Uterus (tissue), 4 donors: Measurements from ENCODE around the gene SHKBP1. TPM values are rescaled to one million over a fixed set of nuclear protein-coding genes. Genes with fewer than 3 reads are reported as not detected.

Source experiments
- DNase-seq, 2 donors: peaks; one replicate each; pipeline ENCODE4 v3.0.0-alpha.2; 2019 to 2020
- H3K27ac ChIP-seq, 2 donors: fragments of 200-600 bp; sonication (generic); 1 replicate in 1 of 2; 2 replicates in 1 of 2; pipeline ENCODE4 v1.5.1; 2016 to 2018
- H3K27me3 ChIP-seq, 2 donors: fragments of 200-600 bp; sonication (generic); one replicate each; pipeline ENCODE4 v1.5.1; 2018 to 2019; ENCODE audit warnings: control low read depth in 1 of 2
- H3K36me3 ChIP-seq, 2 donors: fragments of 200-600 bp; sonication (generic); one replicate each; pipeline ENCODE4 v1.5.1; 2019; ENCODE audit warnings: control low read depth in 1 of 2
- H3K4me1 ChIP-seq, 2 donors: fragments of 200-600 bp; sonication (generic); one replicate each; pipeline ENCODE4 v1.5.1; 2018 to 2019; ENCODE audit warnings: control low read depth in 1 of 2
- H3K4me3 ChIP-seq, 2 donors: fragments of 200-600 bp; sonication (generic); 1 replicate in 1 of 2; 2 replicates in 1 of 2; pipeline ENCODE4 v1.5.1; 2018 to 2019; ENCODE audit warnings: mild to moderate bottlenecking in 1 of 2
- H3K9me3 ChIP-seq, 2 donors: fragments of 200-600 bp; sonication (generic); one replicate each; pipeline ENCODE4 v1.5.1; 2019; ENCODE audit warnings: control low read depth in 1 of 2
- POLR2A ChIP-seq, 2 donors: fragments of 450-650 bp; IDR thresholded peaks; one replicate each; pipeline ENCODE4 v1.6.1; 2016; ENCODE audit warnings: antibody characterized with exemption in 2 of 2, mild to moderate bottlenecking in 1 of 2, moderate library complexity in 1 of 2
- intact Hi-C: fragments of 100-400 bp; cut with DNase I; formaldehyde crosslinking; loops from one replicate; pipeline ENCODE4 v1.15.1; 2023; ENCODE audit warnings: low total_unique reads
- total RNA-seq, 4 donors: library from RNA; depleted of rRNA in 3 of 4; stranded (reverse); fragments of >200 nt in 3 of 4; gene quantifications; one replicate each; pipeline versions ENCODE4 v1.1.0 to v1.2.4, GENCODE V29; 2014 to 2023
- TF ChIP-seq, protein P1 (sequence below), 4 experiments: fragments of 200-600 bp in 2 of 4; fragments of 450-650 bp in 2 of 4; sonication (generic) in 2 of 4; IDR thresholded peaks; one replicate each; pipeline ENCODE4 v1.5.1; 2016 to 2019; ENCODE audit warnings: antibody characterized with exemption in 4 of 4, mild to moderate bottlenecking in 2 of 4, moderate library complexity in 1 of 4
- donor health status: DM: yes; HTN: yes; CAD: no.

SHKBP1 gene
- total RNA-seq, 4 donors from 2014 or later, result 15.1 to 57.4 (median 21.9) TPM

DNA sequence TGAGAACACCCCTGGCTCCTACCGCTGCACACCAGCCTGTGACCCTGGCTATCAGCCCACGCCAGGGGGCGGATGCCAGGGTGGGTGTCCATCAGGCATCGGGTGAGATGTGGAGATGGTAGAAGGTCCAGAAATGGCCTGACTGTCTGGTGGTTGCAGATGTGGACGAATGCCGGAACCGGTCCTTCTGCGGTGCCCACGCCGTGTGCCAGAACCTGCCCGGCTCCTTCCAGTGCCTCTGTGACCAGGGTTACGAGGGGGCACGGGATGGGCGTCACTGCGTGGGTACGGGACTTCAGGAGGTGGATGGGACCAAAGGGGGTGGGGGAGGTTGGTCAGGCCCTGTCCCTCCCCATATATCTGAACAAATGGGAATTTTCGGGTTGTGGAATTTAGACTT, 40.3 kb downstream of the SHKBP1 start:
- Histone ChIP-seq H3K27ac (no peak overlapping the region), H3K27me3 (no peaks in the 10 kb centered on the region), H3K36me3 (no peaks in the 10 kb centered on the region), H3K4me1 (peaks cover 0 to 3% of the 10 kb centered on the region in 2 donors), H3K4me3 (no peak overlapping the region), H3K9me3 (no peaks in the 10 kb centered on the region)
- intact Hi-C loops, result no loop called here
- TF ChIP-seq POLR2A (IDR thresholded peaks at IDR 0.05), result no peak
- TF ChIP-seq, protein P1, sequence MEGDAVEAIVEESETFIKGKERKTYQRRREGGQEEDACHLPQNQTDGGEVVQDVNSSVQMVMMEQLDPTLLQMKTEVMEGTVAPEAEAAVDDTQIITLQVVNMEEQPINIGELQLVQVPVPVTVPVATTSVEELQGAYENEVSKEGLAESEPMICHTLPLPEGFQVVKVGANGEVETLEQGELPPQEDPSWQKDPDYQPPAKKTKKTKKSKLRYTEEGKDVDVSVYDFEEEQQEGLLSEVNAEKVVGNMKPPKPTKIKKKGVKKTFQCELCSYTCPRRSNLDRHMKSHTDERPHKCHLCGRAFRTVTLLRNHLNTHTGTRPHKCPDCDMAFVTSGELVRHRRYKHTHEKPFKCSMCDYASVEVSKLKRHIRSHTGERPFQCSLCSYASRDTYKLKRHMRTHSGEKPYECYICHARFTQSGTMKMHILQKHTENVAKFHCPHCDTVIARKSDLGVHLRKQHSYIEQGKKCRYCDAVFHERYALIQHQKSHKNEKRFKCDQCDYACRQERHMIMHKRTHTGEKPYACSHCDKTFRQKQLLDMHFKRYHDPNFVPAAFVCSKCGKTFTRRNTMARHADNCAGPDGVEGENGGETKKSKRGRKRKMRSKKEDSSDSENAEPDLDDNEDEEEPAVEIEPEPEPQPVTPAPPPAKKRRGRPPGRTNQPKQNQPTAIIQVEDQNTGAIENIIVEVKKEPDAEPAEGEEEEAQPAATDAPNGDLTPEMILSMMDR (IDR thresholded peaks at IDR 0.05), result no peak
- DNase-seq, result no peak

DNA sequence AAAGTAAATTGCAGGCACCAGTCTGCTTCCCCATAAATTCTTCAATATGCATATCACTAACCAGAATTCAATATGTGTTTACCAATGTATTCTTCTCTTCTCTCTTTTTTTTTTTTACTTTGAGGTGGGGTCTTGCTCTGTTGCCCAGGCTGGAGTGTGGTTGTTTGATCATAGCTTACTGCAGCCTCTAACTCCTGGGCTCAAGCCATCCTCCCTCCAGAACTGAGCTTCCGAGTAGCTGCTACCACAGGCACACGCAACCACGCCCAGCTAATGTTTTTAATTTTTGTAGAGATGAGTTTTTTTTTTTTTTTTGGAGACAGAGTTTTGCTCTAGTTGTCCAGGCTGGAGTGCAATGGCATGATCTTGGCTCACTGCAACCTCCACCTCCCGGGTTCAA, 41.3 kb downstream of the SHKBP1 start:
- TF ChIP-seq, protein P1 (IDR thresholded peaks at IDR 0.05), result no peak
- no peak for TF ChIP-seq POLR2A (IDR thresholded peaks at IDR 0.05)
- intact Hi-C loops, result no loop called here

DNA sequence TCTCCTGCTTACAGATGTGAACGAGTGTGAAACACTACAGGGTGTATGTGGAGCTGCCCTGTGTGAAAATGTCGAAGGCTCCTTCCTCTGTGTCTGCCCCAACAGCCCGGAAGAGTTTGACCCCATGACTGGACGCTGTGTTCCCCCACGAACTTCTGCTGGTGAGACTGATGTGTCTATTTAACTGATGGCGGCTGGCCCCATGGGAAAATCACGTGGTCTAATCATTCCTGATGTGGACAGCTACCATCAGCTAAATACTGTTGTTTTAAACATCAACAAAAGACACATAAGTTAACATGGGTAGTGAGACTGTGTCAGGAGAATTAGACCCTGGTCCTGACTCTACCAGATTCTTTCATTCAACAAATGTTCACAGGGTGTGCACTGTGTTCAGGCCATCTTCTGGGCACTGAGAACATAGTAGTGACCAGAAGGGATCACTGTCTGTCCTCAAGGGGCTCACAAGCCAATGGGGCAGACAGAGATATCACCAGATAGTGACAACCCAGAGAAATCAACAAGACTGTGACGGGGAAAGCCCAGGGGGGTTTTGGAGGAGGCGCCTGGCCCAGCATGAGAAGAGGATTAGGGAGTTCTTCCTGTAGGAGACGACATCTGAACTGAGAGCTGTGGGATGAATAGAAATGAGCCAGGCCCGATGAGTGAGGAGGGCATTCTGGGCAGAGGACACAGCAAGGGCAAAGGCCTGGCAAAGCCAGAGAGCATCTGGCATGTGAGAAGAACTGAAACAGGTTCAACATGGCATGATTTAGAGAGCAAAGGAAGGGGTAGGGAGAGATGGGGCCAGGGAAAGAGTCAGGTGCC, 42.9 kb downstream of the SHKBP1 start:
- H3K4me1 ChIP-seq, result peaks cover 0 to 3% of the 10 kb centered on the region in 2 donors
- DNase-seq, result no peak
- TF ChIP-seq, protein P1 (IDR thresholded peaks at IDR 0.05), result no peak
- no peak for TF ChIP-seq POLR2A (IDR thresholded peaks at IDR 0.05)
- no peaks in the 10 kb centered on the region for H3K27me3 ChIP-seq
- H3K36me3 ChIP-seq, result no peaks in the 10 kb centered on the region
- intact Hi-C loops, result no loop called here
- no peak overlapping the region for H3K27ac ChIP-seq
- no peak overlapping the region for H3K4me3 ChIP-seq
- H3K9me3 ChIP-seq, result no peaks in the 10 kb centered on the region

More for the DNA sequence above, 41.3 kb downstream of the SHKBP1 start:
- Histone ChIP-seq H3K36me3 (no peaks in the 10 kb centered on the region), H3K27me3 (no peaks in the 10 kb centered on the region), H3K4me3 (no peak overlapping the region), H3K9me3 (no peaks in the 10 kb centered on the region), H3K27ac (no peak overlapping the region), H3K4me1 (peaks cover 0 to 3% of the 10 kb centered on the region in 2 donors)
- no peak for DNase-seq

DNA sequence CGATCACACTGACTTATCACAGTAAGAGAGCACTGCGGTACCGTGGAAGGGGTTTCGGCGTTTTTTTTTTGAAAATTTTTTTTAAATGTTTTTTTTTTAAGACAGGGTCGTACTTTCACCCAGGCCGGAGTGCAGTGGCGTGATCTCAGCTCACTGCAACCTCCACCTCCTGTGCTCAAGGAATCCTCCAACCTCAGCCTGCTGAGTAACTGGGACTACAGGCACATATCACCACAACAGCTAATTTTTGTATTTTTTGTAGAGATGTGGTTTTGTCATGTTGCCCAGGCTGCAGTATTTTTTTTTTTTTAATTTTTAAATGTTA, 43.5 kb downstream of the SHKBP1 start:
- intact Hi-C loops, result no loop called here
- H3K36me3 ChIP-seq, result no peaks in the 10 kb centered on the region

DNA sequence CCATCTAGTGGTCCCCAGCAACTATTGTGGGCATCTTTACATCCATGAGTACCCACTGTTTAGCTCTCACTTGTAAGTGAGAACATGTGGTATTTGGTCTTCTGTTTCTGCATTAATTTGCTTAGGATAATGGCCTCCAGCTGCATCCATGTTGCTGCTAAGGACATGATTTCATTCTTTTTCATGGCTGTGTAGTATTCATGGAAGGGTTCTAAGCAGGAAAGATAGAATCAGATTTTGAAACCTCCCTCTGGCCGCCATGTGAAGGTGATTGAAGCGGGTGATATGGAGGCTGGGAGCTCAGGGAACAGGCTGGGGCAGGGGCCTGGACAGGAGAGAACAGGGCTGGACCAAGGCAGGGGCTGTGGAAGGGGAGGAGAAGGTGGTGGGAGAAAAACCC, 44.6 kb downstream of the SHKBP1 start:
- no peak overlapping the region for H3K4me3 ChIP-seq
- no peaks in the 10 kb centered on the region for H3K4me1 ChIP-seq
- no peaks in the 10 kb centered on the region for H3K9me3 ChIP-seq
- no peak overlapping the region for H3K27ac ChIP-seq
- intact Hi-C loops, result no loop called here
- H3K36me3 ChIP-seq, result no peaks in the 10 kb centered on the region
- no peak for DNase-seq
- no peaks in the 10 kb centered on the region for H3K27me3 ChIP-seq
- no peak for TF ChIP-seq POLR2A (IDR thresholded peaks at IDR 0.05)
- TF ChIP-seq, protein P1 (IDR thresholded peaks at IDR 0.05), result no peak

More for the DNA sequence above, 43.5 kb downstream of the SHKBP1 start:
- H3K27ac ChIP-seq, result no peak overlapping the region
- H3K27me3 ChIP-seq, result no peaks in the 10 kb centered on the region
- no peak for DNase-seq
- TF ChIP-seq, protein P1 (IDR thresholded peaks at IDR 0.05), result no peak
- TF ChIP-seq POLR2A (IDR thresholded peaks at IDR 0.05), result no peak
- no peaks in the 10 kb centered on the region for H3K9me3 ChIP-seq
- peaks cover 0 to 2% of the 10 kb centered on the region in 2 donors for H3K4me1 ChIP-seq
- no peak overlapping the region for H3K4me3 ChIP-seq
